OCI-LY1 (cell line): Measurements from ENCODE around the gene EXT2.

ENCODE experiments used
- CTCF ChIP-seq: fragments of 200-600 bp; sonication (generic), shearing (Covaris generic); IDR thresholded peaks from 2 replicates; pipeline ENCODE4 v1.5.1; 2017; ENCODE audit warnings: mild to moderate bottlenecking, antibody characterized with exemption, low read length, moderate library complexity, mixed read lengths
- EZH2 ChIP-seq: fragments of 200-600 bp; sonication (generic), shearing (Covaris generic); IDR thresholded peaks from 2 replicates; pipeline ENCODE4 v1.8.0; 2017; ENCODE audit warnings: borderline replicate concordance, mixed run types, mild to moderate bottlenecking, antibody characterized with exemption, low read length, moderate library complexity, mixed read lengths

GRCh38 chr11:44246726-44247125 is 151.2 kb downstream of the EXT2 start:
- TF ChIP-seq CTCF (no peak), EZH2 (no peak)
